GM19035 (cell line): ENCODE data around the gene C2orf42.
"Not testable (repeated sequence)": the region's sequence is repeated elsewhere in the genome, so short reads cannot be mapped to it uniquely, and the experiment has no call there.

Source experiments
- ATAC-seq: cut with Tn5 transposase; IDR thresholded peaks from one replicate; pipeline ENCODE4 v1.9.1; 2021; ENCODE audit not compliant: unreplicated experiment

The C2orf42 gene

GRCh38 chr2:70190418-70191243, at the start of gene C2orf42:
C2orf42 (minus strand) TSS chr2:70191019; CDS start chr2:70181985, 9,034 bp downstream.
- ATAC-seq, result peak; percentile 89

- ATAC-seq, result no peak
These were observed 49.8 kb upstream of the C2orf42 start for GRCh38 chr2:70240599-70240998.

- ATAC-seq, result no peak
These were observed 43.1 kb upstream of the C2orf42 start for GRCh38 chr2:70233926-70234325.

- ATAC-seq, result no peak
These were observed 36.0 kb upstream of the C2orf42 start for GRCh38 chr2:70226781-70227180.

- not testable (repeated sequence) for ATAC-seq
These were observed 32.5 kb upstream of the C2orf42 start for GRCh38 chr2:70223305-70223704.

- ATAC-seq, result no peak
These were observed 24.2 kb upstream of the C2orf42 start for GRCh38 chr2:70214953-70215549.

- ATAC-seq, result no peak
These were observed 23.5 kb upstream of the C2orf42 start for GRCh38 chr2:70214365-70214764.

GRCh38 chr2:70212298-70212932, 21.6 kb upstream of the C2orf42 start:
- no peak for ATAC-seq

- no peak for ATAC-seq
These were observed 20.8 kb upstream of the C2orf42 start for GRCh38 chr2:70211595-70211994.

GRCh38 chr2:70204452-70204851, 13.6 kb upstream of the C2orf42 start:
- no peak for ATAC-seq

- no peak for ATAC-seq
These were observed 12.3 kb upstream of the C2orf42 start for GRCh38 chr2:70203086-70203485.

- no peak for ATAC-seq
These were observed 11.5 kb upstream of the C2orf42 start for GRCh38 chr2:70202236-70202806.

GRCh38 chr2:70201831-70202230, 11.0 kb upstream of the C2orf42 start:
- no peak for ATAC-seq

- no peak for ATAC-seq
These were observed 10.5 kb upstream of the C2orf42 start for GRCh38 chr2:70201225-70201768.

- ATAC-seq, result no peak
These were observed 8.6 kb upstream of the C2orf42 start for GRCh38 chr2:70199320-70199864.

GRCh38 chr2:70192516-70192915, 1.7 kb upstream of the C2orf42 start:
- no peak for ATAC-seq

- no peak for ATAC-seq
These were observed 471 bp upstream of the C2orf42 start for GRCh38 chr2:70191244-70191735.

GRCh38 chr2:70188460-70188859, 2.4 kb downstream of the C2orf42 start:
- no peak for ATAC-seq

GRCh38 chr2:70187170-70187569, 3.6 kb downstream of the C2orf42 start:
- ATAC-seq, result not testable (repeated sequence)

- ATAC-seq, result no peak
These were observed 8.1 kb downstream of the C2orf42 start for GRCh38 chr2:70182689-70183088.
